Measurements from ENCODE around the gene SEPTIN8.

DNA sequence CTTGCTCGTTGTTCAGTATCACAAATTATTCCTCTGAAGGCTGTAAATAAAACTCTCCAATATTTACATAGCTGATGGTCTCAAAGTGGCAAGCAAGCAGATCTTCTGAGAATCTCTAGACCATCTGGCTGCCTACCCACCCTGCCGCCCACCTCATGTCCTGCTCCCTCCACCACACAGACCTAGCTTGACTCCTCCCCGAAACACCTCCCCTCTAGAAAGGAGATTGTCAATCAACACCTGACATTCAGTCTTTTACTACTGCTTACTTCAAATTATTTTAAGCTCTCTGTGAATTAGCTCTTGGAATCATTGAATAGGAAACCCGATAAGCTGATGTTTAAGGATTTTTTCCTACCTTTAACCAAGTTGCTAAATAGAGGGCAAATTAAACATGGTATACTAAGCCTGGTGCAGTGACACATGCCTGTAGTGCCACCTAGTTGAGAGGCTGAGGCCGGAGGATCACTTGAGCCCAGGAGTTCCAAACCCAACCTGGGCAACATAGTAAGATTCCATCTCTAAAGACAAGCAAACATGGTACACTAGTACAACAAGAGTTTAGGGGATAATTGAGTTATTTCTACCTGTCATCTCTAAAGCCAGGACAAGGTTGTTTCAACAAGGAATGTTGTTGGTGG lies 25.1 kb upstream of the SEPTIN8 start:
- no peak for TF ChIP-seq CEBPB (IDR thresholded peaks at IDR 0.05)
- TF ChIP-seq TFCP2L1 (CRISPR knock-in tag; IDR thresholded peaks at IDR 0.05): no peak
- TF ChIP-seq, protein P1, sequence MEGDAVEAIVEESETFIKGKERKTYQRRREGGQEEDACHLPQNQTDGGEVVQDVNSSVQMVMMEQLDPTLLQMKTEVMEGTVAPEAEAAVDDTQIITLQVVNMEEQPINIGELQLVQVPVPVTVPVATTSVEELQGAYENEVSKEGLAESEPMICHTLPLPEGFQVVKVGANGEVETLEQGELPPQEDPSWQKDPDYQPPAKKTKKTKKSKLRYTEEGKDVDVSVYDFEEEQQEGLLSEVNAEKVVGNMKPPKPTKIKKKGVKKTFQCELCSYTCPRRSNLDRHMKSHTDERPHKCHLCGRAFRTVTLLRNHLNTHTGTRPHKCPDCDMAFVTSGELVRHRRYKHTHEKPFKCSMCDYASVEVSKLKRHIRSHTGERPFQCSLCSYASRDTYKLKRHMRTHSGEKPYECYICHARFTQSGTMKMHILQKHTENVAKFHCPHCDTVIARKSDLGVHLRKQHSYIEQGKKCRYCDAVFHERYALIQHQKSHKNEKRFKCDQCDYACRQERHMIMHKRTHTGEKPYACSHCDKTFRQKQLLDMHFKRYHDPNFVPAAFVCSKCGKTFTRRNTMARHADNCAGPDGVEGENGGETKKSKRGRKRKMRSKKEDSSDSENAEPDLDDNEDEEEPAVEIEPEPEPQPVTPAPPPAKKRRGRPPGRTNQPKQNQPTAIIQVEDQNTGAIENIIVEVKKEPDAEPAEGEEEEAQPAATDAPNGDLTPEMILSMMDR (IDR thresholded peaks at IDR 0.05): no peak
- no peak for TF ChIP-seq POLR2A (IDR thresholded peaks at IDR 0.05; ENCODE audit: low read length)
- no peak for TF ChIP-seq JUNB (IDR thresholded peaks at IDR 0.05)
- no peak for TF ChIP-seq MAZ (IDR thresholded peaks at IDR 0.05; ENCODE audit: borderline replicate concordance, low read depth, low read length)
